AG04450 (cell line): ENCODE data around the gene EPAS1. TPM values are rescaled to one million over a fixed set of nuclear protein-coding genes. Genes with fewer than 3 reads are reported as not detected.

ENCODE experiments used
- CTCF ChIA-PET: fragments of 300-600, 350-600 bp; formaldehyde crosslinking; extraction: SDS; loops from one replicate; lab custom pipeline; 2022; ENCODE audit warnings: antibody characterized with exemption, inconsistent platforms; lab: Charles Lee
- POLR2A ChIA-PET: fragments of 350-600 bp; formaldehyde crosslinking; extraction: SDS; loops from one replicate; lab custom pipeline; 2021; ENCODE audit warnings: antibody characterized with exemption, inconsistent platforms; lab: Yijun Ruan, JAX
- DNase-seq: peaks from one replicate; pipeline ENCODE4 v3.0.0-alpha.2; 2011; ENCODE audit warnings: low read depth, low spot score
- H3K27ac ChIP-seq: one replicate; pipeline ENCODE4 v1.5.1; 2012; ENCODE audit warnings: low read depth, low read length, control low read depth
- H3K27me3 ChIP-seq: one replicate; pipeline ENCODE4 v1.6.0; 2012; ENCODE audit warnings: low read length; ENCODE audit not compliant: control insufficient read depth, insufficient read depth
- H3K4me3 ChIP-seq: 2 replicates; pipeline ENCODE4 v1.5.1; 2011; ENCODE audit warnings: mild to moderate bottlenecking, low read depth, low read length, control low read depth
- H3K9me3 ChIP-seq: 2 replicates; pipeline ENCODE4 v1.5.1; 2012; ENCODE audit warnings: low read length; ENCODE audit not compliant: control insufficient read depth, insufficient read depth
- polyA plus RNA-seq: library from polyadenylated mRNA; depleted of rRNA; stranded (reverse); fragments of >200 nt; gene quantifications from 2 replicates; pipeline ENCODE4 v1.2.3, GENCODE V29; 2011
- TF ChIP-seq, protein P1 (sequence below): IDR thresholded peaks from 2 replicates; pipeline ENCODE4 v1.5.1; 2011; ENCODE audit warnings: low read depth, low read length, control low read depth, inconsistent platforms

Gene EPAS1
- polyA plus RNA-seq, 1 experiment, result 506 TPM

DNA sequence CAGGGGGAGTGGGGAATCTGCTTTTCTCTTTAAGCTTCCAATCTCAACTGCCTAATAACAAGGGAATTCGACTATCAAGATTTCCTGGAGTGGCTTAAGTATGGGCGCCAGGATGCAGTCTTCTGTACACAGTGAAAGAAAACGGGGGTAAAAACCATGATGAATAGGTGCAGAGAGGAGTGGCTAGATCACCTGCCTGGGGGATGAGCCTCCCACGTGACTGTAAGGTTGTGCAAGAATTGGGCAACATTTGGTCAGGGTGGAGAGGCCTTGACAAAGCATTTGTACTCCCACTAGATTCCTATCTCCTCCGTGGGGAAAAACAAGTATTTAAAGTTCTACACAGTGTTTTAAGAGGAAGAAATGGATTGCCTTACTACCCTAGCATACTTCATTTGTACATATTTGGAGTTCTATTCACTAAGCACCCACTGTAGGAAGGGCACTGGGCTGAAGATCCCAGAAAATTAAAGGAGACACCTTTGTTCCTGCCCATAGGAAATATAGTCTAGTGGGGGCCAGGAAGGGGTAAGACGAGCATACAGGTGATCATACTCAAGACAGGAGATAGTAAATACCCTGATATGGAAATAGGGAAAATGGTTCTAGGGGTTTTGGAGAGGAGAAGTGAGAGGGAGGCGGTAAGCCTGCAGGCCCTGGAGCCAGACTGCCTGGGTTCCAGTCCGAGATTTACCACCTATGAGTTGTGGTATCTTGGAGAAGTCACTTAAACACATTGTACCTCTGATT lies 29.2 kb downstream of the EPAS1 start:
- ChIA-PET CTCF (interaction anchor here (1.2 to 1.5 kb wide), 2 partner anchors 19 to 315 kb away, joined by 4 to 6 read pairs; no protein-coding TSS in a partner anchor), POLR2A (interaction anchor here (2.5 kb wide), 1 partner anchor 29 kb away, joined by 7 read pairs; the partner anchor contains the start of gene EPAS1)

DNA sequence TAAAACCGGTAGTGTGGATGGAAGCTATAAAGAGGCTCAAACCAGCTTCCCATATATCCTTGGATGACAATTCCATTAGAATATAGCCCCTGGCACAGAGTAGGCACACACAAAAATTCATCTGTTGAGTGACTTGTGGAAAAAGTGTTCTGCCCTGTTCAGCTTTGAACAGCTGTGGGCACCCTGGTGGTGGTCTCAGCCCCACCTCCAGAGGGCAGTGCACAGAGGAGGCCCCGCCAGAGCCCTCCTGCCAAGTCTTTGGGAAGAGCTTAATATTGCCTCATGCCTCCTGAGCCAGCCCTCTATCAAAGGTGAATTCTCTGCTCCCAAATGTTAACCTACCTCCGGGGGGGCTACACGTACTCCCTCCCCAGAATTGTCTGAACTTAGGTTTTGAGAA lies 30.4 kb downstream of the EPAS1 start:
- CTCF ChIA-PET, result interaction anchor here (0.8 to 2.0 kb wide), 8 partner anchors 8 to 317 kb away, joined by 3 to 8 read pairs (median 4); no protein-coding TSS in a partner anchor
- TF ChIP-seq, protein P1, sequence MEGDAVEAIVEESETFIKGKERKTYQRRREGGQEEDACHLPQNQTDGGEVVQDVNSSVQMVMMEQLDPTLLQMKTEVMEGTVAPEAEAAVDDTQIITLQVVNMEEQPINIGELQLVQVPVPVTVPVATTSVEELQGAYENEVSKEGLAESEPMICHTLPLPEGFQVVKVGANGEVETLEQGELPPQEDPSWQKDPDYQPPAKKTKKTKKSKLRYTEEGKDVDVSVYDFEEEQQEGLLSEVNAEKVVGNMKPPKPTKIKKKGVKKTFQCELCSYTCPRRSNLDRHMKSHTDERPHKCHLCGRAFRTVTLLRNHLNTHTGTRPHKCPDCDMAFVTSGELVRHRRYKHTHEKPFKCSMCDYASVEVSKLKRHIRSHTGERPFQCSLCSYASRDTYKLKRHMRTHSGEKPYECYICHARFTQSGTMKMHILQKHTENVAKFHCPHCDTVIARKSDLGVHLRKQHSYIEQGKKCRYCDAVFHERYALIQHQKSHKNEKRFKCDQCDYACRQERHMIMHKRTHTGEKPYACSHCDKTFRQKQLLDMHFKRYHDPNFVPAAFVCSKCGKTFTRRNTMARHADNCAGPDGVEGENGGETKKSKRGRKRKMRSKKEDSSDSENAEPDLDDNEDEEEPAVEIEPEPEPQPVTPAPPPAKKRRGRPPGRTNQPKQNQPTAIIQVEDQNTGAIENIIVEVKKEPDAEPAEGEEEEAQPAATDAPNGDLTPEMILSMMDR, result no peak
- H3K9me3 ChIP-seq, result no peaks in the 10 kb centered on the region; the same call in 1 of the 2 replicates
- H3K27ac ChIP-seq, result no peak overlapping the region
- POLR2A ChIA-PET, result no interaction called here
- H3K4me3 ChIP-seq, result no peak overlapping the region
- no peak for DNase-seq
- no peaks in the 10 kb centered on the region for H3K27me3 ChIP-seq

More for the DNA sequence above, 29.2 kb downstream of the EPAS1 start:
- TF ChIP-seq, protein P1, result no peak
- H3K27ac ChIP-seq, result no peak overlapping the region
- H3K9me3 ChIP-seq, result no peaks in the 10 kb centered on the region; the same call in 1 of the 2 replicates
- H3K4me3 ChIP-seq, result no peak overlapping the region
- H3K27me3 ChIP-seq, result no peaks in the 10 kb centered on the region
- DNase-seq, result no peak

DNA sequence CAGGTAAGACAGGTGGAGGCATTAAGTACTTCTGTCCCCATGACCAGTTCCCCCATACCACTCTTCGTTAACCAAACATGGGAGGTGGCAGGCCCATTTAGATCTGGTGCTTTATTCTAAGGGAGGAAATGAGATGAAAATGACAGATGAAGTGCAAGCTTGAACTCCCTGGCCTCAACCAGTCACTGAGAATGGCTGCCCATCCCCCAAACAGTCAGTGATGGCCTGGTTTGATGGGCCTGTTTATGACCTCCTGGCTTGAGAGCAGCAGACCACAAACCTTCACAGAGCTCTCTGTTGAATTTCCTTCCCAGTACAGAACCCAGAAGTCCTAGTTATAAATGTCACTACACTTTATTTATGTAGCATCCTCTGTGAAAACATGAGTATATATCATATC lies 31.1 kb downstream of the EPAS1 start:
- Histone ChIP-seq H3K9me3 (no peaks in the 10 kb centered on the region; the same call in 1 of the 2 replicates), H3K27me3 (no peaks in the 10 kb centered on the region), H3K4me3 (no peak overlapping the region), H3K27ac (no peak overlapping the region)
- DNase-seq, result no peak
- ChIA-PET POLR2A (no interaction called here), CTCF (interaction anchor here (0.9 to 2.0 kb wide), 4 partner anchors 9 to 317 kb away, joined by 3 to 8 read pairs (median 4); no protein-coding TSS in a partner anchor)
- TF ChIP-seq, protein P1, result no peak

DNA sequence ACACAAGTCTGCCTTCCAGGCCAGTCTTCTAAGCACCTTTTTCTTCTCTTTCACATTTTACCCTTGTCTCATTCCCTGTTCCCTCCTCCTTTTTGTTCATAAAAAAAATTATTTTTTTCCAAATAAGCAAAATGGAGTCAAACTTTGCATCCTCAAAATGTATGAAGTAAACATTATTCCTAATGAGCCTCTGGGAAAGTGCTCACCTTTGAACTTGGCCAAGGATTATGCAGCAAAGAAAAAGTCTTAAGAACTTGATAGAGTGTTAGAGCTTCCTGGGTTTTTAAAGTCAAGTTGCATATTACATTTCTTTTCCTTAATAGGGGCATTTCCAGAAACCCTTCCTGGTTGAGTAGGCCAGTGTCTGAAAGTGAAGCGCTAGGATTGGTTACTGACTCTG lies 31.6 kb downstream of the EPAS1 start:
- TF ChIP-seq, protein P1, result no peak
- no peak for DNase-seq
- CTCF ChIA-PET, result interaction anchor here (2.0 kb wide), 1 partner anchor 11 kb away, joined by 8 read pairs; no protein-coding TSS in a partner anchor
- Histone ChIP-seq H3K27ac (peak overlapping the region; percentile 52), H3K27me3 (no peaks in the 10 kb centered on the region), H3K4me3 (no peak overlapping the region), H3K9me3 (no peaks in the 10 kb centered on the region; the same call in 1 of the 2 replicates)
- POLR2A ChIA-PET, result no interaction called here

DNA sequence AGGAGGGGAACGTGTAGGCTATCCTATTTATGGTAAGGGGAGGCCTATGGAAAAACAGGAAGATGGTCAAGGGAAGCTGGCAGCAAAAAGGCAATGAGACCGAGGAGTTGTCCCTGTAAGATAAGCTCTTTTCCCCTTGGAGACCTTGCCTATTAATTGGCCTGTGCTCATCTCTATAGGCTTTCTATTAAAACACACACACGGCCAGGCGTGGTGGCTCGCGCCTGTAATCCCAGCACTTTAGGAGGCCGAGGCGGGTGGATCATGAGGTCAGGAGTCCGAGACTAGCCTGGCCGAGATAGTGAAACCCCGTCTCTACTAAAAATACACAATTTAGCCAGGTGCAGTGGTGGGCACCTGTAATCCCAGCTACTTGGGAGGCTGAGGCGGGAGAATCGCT lies 32.1 kb downstream of the EPAS1 start:
- H3K9me3 ChIP-seq, result no peaks in the 10 kb centered on the region; the same call in 1 of the 2 replicates
- CTCF ChIA-PET, result interaction anchor here (0.5 to 1.3 kb wide), 3 partner anchors 26 to 266 kb away, joined by 4 to 5 read pairs (median 4); no protein-coding TSS in a partner anchor
- POLR2A ChIA-PET, result interaction anchor here (1.2 to 1.3 kb wide), 2 partner anchors 10 to 32 kb away, joined by 5 to 6 read pairs; partner anchors contain the start of gene EPAS1
- no peak for DNase-seq
- TF ChIP-seq, protein P1, result no peak
- H3K27me3 ChIP-seq, result no peaks in the 10 kb centered on the region
- H3K27ac ChIP-seq, result peak overlapping the region; percentile 52
- H3K4me3 ChIP-seq, result no peak overlapping the region
